BLaER1 treated with 17β-estradiol and CSF1 and Interleukin-3, amounts not matched to agents 10 nM and 100 nM (cell line): ENCODE measurements around the gene TWF2.
"Not testable (repeated sequence)": the region's sequence is repeated elsewhere in the genome, so short reads cannot be mapped to it uniquely, and the experiment has no call there.

ENCODE experiments used
- H3K27ac ChIP-seq, 11 experiments: shearing (Covaris generic); formaldehyde crosslinking; 2 replicates each; pipeline ENCODE4 v1.8.1; 2022
- H3K27me3 ChIP-seq, 11 experiments: shearing (Covaris generic); formaldehyde crosslinking; 2 replicates each; pipeline ENCODE4 v1.8.1; 2022
- H3K36me3 ChIP-seq, 11 experiments: shearing (Covaris generic); formaldehyde crosslinking; 2 replicates each; pipeline ENCODE4 v1.8.1; 2022
- H3K4me1 ChIP-seq, 10 experiments: shearing (Covaris generic); formaldehyde crosslinking; 2 replicates each; pipeline ENCODE4 v1.8.1; 2022
- H3K4me2 ChIP-seq, 11 experiments: shearing (Covaris generic); formaldehyde crosslinking; 2 replicates each; pipeline ENCODE4 v1.8.1; 2022
- H3K4me3 ChIP-seq, 10 experiments: shearing (Covaris generic); formaldehyde crosslinking; 2 replicates each; pipeline ENCODE4 v1.8.1; 2022
- H3K9ac ChIP-seq, 11 experiments: shearing (Covaris generic); formaldehyde crosslinking; 2 replicates each; pipeline ENCODE4 v1.8.1; 2022
- H3K9me3 ChIP-seq, 11 experiments: shearing (Covaris generic); formaldehyde crosslinking; replicated peaks in 1 of 11; 2 replicates each; pipeline ENCODE4 v1.8.1; 2022
- H4K20me1 ChIP-seq, 11 experiments: shearing (Covaris generic); formaldehyde crosslinking; 2 replicates each; pipeline ENCODE4 v1.8.1; 2022
- Cebpa-rat ChIP-seq, 11 experiments: shearing (Covaris generic); IDR thresholded peaks; 2 replicates each; pipeline ENCODE4 v1.8.1; 2022

The TWF2 gene

DNA sequence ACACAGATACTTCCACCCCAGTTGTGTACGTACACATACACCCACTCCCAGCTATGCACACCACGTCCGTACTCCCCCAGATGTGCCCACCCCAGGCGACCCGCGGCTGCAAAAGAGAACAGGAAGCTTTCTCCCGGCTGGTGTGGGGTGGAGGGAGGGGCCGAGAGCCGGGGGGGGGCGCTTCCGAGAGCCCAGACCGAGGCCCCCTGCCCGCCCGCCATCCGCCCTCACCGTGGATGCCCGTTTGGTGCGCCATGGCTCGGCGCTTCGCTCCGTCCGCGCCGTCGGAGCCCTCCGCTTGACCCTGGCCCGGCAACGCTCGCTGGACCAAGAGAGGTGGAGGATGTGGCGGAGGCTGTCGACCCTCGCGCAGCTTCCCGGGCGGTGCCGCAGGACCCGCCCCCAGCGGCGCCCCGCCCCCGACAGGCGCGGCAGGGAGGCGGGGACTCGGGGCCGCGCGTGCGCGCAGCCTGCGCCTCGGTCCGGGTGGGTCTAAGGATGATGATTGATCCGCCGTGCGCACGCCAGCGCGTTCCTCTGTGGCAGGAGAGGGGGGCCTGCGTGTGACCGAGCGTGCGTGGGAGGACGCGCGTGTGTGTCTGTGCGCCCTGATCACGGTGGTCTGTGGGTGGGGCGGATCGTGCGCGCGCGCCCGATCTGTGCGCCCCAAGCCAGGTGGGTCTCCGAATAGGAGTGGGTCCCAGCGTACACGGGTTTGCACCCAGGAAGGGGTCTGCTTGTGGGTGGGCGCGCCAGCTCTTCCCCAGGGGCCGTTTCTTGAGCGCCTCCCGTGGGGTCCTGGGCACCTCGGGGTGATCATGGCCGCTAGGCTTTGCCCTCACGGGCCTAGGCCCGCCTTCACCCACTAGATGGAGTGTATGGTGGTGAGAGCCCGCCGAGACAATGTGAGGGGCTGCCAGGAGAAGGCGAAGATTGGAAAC lies at the start of gene TWF2:
TWF2 (minus strand) TSS at position 398 of the 941 bp plus-strand sequence; CDS start at position 256, 142 bp downstream.
- H3K4me3 ChIP-seq, result peak within 1 kb of the TSS; percentile 78 to 95 (median 88)
- peaks cover 11 to 24% (median 17%) of the 10 kb centered on the region in 11 experiments; a peak in 20 of 22 replicates for H3K36me3 ChIP-seq
- H3K27ac ChIP-seq, result peak within 1 kb of the TSS; percentile 65 to 97 (median 93)
- no peak for TF ChIP-seq Cebpa-rat (IDR thresholded peaks at IDR 0.05)
- H3K4me1 ChIP-seq, result peaks cover 82 to 88% (median 84%) of the 10 kb centered on the region in 10 experiments
- H4K20me1 ChIP-seq, result peaks cover 20 to 46% (median 40%) of the 10 kb centered on the region in 11 experiments; a peak in 19 of 22 replicates
- peak within 1 kb of the TSS; percentile 94 to 99 (median 98) for H3K4me2 ChIP-seq
- peaks cover 0 to 5% (median 0%) of the 10 kb centered on the region in 11 experiments; a peak in 1 of 22 replicates for H3K9me3 ChIP-seq
- H3K9ac ChIP-seq, result peak within 1 kb of the TSS; percentile 85 to 97 (median 92)
- H3K27me3 ChIP-seq, result no peaks in the 10 kb centered on the region

DNA sequence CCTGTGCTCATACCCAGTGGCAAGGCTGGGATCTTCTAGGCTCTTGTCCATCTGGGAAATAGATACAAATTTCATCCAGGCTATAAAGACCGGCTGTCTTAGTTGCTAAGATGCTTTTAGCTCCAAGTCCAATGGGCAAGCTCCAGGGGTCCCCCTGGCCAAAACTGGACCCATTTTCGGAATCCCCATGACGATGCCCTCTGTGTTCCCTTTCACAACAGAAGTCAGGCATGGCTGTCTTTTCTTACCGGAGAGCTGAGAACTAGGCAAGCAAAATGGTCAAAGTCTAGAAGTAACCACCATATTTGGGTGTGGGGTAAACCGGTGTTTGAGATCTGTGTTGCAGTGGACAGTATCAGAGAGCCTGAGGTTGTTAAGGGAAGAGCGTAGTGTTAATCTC lies 49.7 kb upstream of the TWF2 start:
- Histone ChIP-seq H3K27me3 (no peaks in the 10 kb centered on the region), H3K4me2 (peak overlapping the region; percentile 82 to 96 (median 92)), H3K36me3 (peaks cover 18 to 39% (median 32%) of the 10 kb centered on the region in 11 experiments), H3K9ac (peak overlapping the region; percentile 91 to 99 (median 94)), H3K4me1 (peaks cover 36 to 61% (median 48%) of the 10 kb centered on the region in 10 experiments), H3K4me3 (peak overlapping the region; percentile 65 to 86 (median 72)), H3K27ac (peak overlapping the region; percentile 94 to 100 (median 97); a peak in 20 of 22 replicates), H3K9me3 (no peaks in the 10 kb centered on the region), H4K20me1 (peaks cover 0 to 38% (median 19%) of the 10 kb centered on the region in 11 experiments; a peak in 12 of 22 replicates)
- TF ChIP-seq Cebpa-rat (IDR thresholded peaks at IDR 0.05), result no peak

GRCh38 chr3:52286777-52287110 lies 47.8 kb upstream of the TWF2 start:
- peaks cover 0 to 20% (median 13%) of the 10 kb centered on the region in 11 experiments; a peak in 10 of 22 replicates for H4K20me1 ChIP-seq
- no peak for TF ChIP-seq Cebpa-rat (IDR thresholded peaks at IDR 0.05)
- H3K4me1 ChIP-seq, result peaks cover 46 to 66% (median 57%) of the 10 kb centered on the region in 10 experiments
- no peaks in the 10 kb centered on the region for H3K9me3 ChIP-seq
- H3K9ac ChIP-seq, result peak overlapping the region; percentile 91 to 99 (median 94)
- H3K4me2 ChIP-seq, result peak overlapping the region; percentile 82 to 95 (median 90)
- H3K36me3 ChIP-seq, result peaks cover 3 to 20% (median 12%) of the 10 kb centered on the region in 11 experiments; a peak in 21 of 22 replicates
- H3K27ac ChIP-seq, result peak overlapping the region; percentile 94 to 100 (median 97); a peak in 21 of 22 replicates
- peak overlapping the region; percentile 65 to 86 (median 72) for H3K4me3 ChIP-seq
- no peaks in the 10 kb centered on the region for H3K27me3 ChIP-seq

GRCh38 chr3:52284051-52284450 lies 45.1 kb upstream of the TWF2 start:
- H3K27ac ChIP-seq, H3K36me3 ChIP-seq, H4K20me1 ChIP-seq, H3K27me3 ChIP-seq, H3K9me3 ChIP-seq, H3K4me2 ChIP-seq, H3K4me3 ChIP-seq, H3K9ac ChIP-seq: not testable (repeated sequence)
- peaks cover 43 to 52% (median 50%) of the 10 kb centered on the region in 10 experiments for H3K4me1 ChIP-seq

DNA sequence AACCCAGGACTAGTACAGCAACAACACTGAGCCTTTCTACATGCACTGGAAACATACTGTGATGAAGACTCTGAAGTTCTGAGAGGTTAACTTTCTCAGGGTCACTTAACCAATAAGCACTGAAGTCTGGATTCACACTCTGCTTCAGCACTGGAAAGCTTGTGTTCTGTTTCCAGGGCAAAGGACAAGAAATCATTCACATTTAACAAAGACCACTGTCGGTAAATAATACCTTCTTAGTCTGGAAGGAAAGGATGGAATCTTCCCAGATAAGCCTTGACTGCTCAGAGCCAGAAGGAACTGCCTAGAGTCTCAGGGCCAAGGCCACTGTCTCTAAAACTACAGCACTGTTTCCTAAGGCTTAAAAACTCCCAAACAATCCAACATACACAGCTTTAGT lies 44.3 kb upstream of the TWF2 start:
- Histone ChIP-seq H3K9me3 (no peaks in the 10 kb centered on the region), H3K4me3 (no peak overlapping the region), H4K20me1 (no peaks in the 10 kb centered on the region), H3K27ac (peak overlapping the region in 1 of 11 experiments; percentile 20; a peak in 1 of 22 replicates), H3K4me2 (no peak overlapping the region), H3K27me3 (no peaks in the 10 kb centered on the region), H3K9ac (no peak overlapping the region; a peak in 1 of 22 replicates), H3K36me3 (peaks cover 0 to 8% (median 0%) of the 10 kb centered on the region in 11 experiments; a peak in 2 of 22 replicates), H3K4me1 (peaks cover 37 to 47% (median 45%) of the 10 kb centered on the region in 10 experiments)
- TF ChIP-seq Cebpa-rat (IDR thresholded peaks at IDR 0.05), result no peak

DNA sequence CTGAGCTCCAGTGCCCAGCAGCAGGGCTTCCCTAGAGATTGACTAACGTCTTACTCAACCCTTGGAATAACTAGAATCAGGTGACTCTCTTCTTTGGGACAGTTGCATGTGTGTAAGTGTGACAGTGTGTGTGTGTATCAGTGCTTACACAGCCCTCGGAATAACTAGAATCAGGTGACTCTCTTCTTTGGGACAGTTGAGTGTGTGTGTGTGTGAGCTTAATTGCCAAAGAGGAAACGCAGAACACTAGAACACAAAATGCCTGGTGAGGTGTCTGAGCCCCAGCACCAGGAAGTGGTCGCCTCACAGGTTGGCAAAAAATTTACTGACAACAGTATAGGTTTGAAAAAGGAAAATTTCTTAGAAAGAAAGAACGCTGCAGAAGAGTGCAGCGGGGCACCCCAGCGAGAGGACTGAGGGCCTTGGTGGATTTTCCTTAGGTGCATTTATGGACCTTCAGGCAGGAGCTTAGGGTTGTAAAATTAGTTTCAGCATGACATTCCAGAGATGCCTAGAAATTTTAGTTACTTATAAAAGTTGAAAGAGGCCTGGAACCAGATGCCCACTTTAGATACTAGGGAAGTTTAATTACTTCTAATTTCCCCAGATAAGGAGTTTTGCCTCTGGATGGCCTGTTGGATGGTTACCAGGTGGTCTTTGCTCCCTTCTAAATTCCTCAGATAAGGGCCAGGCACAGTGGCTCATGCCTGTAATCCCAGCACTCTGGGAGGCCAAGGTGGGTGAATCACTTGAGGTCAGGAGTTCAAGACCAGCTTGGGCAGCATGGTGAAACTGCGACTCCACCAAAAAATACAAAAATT lies 43.2 kb upstream of the TWF2 start:
- Histone ChIP-seq H3K9me3 (no peaks in the 10 kb centered on the region), H3K4me1 (peaks cover 34 to 46% (median 43%) of the 10 kb centered on the region in 10 experiments), H3K4me2 (peak overlapping the region in 8 of 11 experiments; percentile 0 to 54 (median 16); a peak in 7 of 22 replicates), H4K20me1 (peaks cover 2 to 8% (median 6%) of the 10 kb centered on the region in 11 experiments; a peak in 16 of 22 replicates), H3K9ac (no peak overlapping the region), H3K4me3 (no peak overlapping the region), H3K27ac (no peak overlapping the region), H3K27me3 (no peaks in the 10 kb centered on the region), H3K36me3 (peaks cover 0 to 8% (median 0%) of the 10 kb centered on the region in 11 experiments; a peak in 4 of 22 replicates)
- no peak for TF ChIP-seq Cebpa-rat (IDR thresholded peaks at IDR 0.05)

GRCh38 chr3:52280050-52280461 lies 41.1 kb upstream of the TWF2 start:
- Histone ChIP-seq H3K36me3 (peaks cover 6 to 18% (median 13%) of the 10 kb centered on the region in 11 experiments; a peak in 18 of 22 replicates), H3K4me3 (no peak overlapping the region), H3K4me1 (peaks cover 41 to 51% (median 45%) of the 10 kb centered on the region in 10 experiments), H3K27me3 (no peaks in the 10 kb centered on the region), H3K9me3 (no peaks in the 10 kb centered on the region), H3K4me2 (peak overlapping the region; percentile 84 to 97 (median 90)), H3K27ac (no peak overlapping the region), H3K9ac (peak overlapping the region in 2 of 11 experiments; percentile 5 to 98; a peak in 2 of 22 replicates), H4K20me1 (peaks cover 23 to 30% (median 27%) of the 10 kb centered on the region in 11 experiments)
- TF ChIP-seq Cebpa-rat (IDR thresholded peaks at IDR 0.05), result no peak

DNA sequence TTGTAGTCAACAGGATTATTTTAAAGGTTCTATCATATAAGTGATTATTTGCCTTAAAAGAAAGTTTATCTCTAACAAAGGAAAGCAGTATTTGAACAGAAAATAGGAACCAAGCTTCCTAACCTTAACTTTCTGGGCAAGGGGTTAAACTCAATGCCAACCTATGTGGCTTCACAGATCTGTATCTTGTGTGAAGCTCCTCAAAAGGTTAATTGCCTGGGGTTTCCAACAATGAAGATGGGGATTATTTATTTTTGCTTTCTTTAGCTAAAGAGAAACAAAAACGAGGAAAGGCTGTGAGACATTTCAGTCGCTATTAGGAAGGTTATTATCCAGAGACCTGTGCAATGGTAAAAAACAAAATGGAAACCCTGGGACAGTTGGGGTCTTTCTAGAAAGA lies 40.6 kb upstream of the TWF2 start:
- Histone ChIP-seq H3K27ac (peak overlapping the region in 5 of 11 experiments; percentile 95 to 100 (median 99); a peak in 5 of 22 replicates), H3K36me3 (peaks cover 11 to 22% (median 17%) of the 10 kb centered on the region in 11 experiments), H3K4me2 (peak overlapping the region; percentile 84 to 97 (median 90)), H3K9ac (peak overlapping the region in 9 of 11 experiments; percentile 98 to 100 (median 100); a peak in 9 of 22 replicates), H3K9me3 (no peaks in the 10 kb centered on the region), H3K4me3 (peak overlapping the region in 7 of 10 experiments; percentile 72 to 94 (median 85); a peak in 9 of 20 replicates), H3K4me1 (peaks cover 45 to 56% (median 50%) of the 10 kb centered on the region in 10 experiments), H3K27me3 (no peaks in the 10 kb centered on the region), H4K20me1 (peaks cover 27 to 34% (median 31%) of the 10 kb centered on the region in 11 experiments)
- no peak for TF ChIP-seq Cebpa-rat (IDR thresholded peaks at IDR 0.05)
